ENCODE data around the gene MSANTD1. TPM values are rescaled to one million over a fixed set of nuclear protein-coding genes. Genes with fewer than 3 reads are reported as not detected.

MSANTD1 gene
- total RNA-seq, 1 experiment from 2014 or later, result 0.71 TPM

DNA sequence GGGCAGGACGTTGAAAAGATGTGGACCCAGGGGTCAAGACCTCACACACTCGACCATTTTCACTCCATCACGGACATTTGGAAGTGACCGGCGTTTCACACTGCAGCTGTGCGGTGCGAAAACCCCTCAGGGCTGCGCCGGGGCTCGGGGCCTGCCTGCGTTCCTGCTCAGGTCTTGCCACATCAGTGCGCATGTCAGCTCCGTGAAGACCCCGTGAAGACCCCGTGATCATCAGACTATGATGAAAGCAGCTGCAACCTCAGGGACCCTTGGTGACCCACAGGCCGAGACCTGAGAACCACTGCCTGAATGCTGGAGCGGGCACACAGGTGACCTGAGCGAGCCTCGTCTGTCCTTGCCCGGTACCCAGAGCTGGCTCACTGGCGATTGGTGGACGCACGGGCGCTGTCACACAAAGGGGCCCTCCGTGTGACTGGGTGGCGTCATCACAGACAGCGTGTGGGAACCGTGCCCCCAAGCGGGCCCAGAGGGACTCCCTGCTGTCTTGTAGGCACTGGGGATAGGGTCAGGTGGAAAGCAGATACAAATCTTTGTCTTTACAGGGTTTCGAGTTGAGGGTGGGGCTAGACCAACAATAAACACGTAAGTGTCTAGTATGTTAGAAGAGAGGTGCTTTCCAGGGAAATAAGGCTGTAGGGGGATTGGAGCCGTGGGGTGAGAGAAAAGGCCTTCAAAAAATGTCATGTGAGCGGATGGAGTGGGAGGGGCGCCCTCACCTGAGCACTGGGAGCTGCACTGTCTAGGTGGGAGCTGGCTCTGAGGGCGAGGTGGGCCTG is 12.7 kb downstream of the MSANTD1 start:
- no peak overlapping the region for H3K4me2 ChIP-seq (ENCODE audit: low read length)
- ATAC-seq (no peak), DNase-seq (ENCODE audit: low read depth, low spot score) (no peak)
- RAD21 ChIA-PET (ENCODE audit: low non-redundant PET in 1 of 2, low total read pairs in 2 of 2, uncharacterized antibody in 2 of 2, unreplicated experiment in 2 of 2), result no interaction called here
- H3K27ac ChIP-seq (ENCODE audit: low read depth, low read length), result no peak overlapping the region
- H3K9me3 ChIP-seq (ENCODE audit: control insufficient read depth in 1 of 2, insufficient read depth in 1 of 2, low read depth in 1 of 2, low read length in 2 of 2), result no peaks in the 10 kb centered on the region
- no peaks in the 10 kb centered on the region for H3K36me3 ChIP-seq (ENCODE audit: control insufficient read depth in 1 of 2, insufficient read depth in 2 of 2, low read length in 2 of 2)
- H3K4me1 ChIP-seq (ENCODE audit: control insufficient read depth in 1 of 2, insufficient read depth in 2 of 2, low read length in 2 of 2), result no peaks in the 10 kb centered on the region
- H3K9ac ChIP-seq (ENCODE audit: low read length), result no peak overlapping the region
- no peaks in the 10 kb centered on the region for H4K20me1 ChIP-seq (ENCODE audit: insufficient read depth)
- no peak for TF ChIP-seq YY1 (IDR thresholded peaks at IDR 0.05; ENCODE audit: extremely low read depth, insufficient replicate concordance, low read depth, low read length)
- TF ChIP-seq, protein P1, sequence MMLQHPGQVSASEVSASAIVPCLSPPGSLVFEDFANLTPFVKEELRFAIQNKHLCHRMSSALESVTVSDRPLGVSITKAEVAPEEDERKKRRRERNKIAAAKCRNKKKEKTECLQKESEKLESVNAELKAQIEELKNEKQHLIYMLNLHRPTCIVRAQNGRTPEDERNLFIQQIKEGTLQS (IDR thresholded peaks at IDR 0.05), result no peak
- TF ChIP-seq, protein P2, sequence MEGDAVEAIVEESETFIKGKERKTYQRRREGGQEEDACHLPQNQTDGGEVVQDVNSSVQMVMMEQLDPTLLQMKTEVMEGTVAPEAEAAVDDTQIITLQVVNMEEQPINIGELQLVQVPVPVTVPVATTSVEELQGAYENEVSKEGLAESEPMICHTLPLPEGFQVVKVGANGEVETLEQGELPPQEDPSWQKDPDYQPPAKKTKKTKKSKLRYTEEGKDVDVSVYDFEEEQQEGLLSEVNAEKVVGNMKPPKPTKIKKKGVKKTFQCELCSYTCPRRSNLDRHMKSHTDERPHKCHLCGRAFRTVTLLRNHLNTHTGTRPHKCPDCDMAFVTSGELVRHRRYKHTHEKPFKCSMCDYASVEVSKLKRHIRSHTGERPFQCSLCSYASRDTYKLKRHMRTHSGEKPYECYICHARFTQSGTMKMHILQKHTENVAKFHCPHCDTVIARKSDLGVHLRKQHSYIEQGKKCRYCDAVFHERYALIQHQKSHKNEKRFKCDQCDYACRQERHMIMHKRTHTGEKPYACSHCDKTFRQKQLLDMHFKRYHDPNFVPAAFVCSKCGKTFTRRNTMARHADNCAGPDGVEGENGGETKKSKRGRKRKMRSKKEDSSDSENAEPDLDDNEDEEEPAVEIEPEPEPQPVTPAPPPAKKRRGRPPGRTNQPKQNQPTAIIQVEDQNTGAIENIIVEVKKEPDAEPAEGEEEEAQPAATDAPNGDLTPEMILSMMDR (IDR thresholded peaks at IDR 0.05 in 2 of 3, conservative IDR thresholded peaks at IDR 0.05 in 1 of 3; ENCODE audit: borderline replicate concordance in 1 of 3, insufficient read depth in 1 of 3, low read depth in 2 of 3, low read length in 2 of 3), result no peak
- TF ChIP-seq SRF (IDR thresholded peaks at IDR 0.05; ENCODE audit: low read depth), result no peak
- TF ChIP-seq, protein P3, sequence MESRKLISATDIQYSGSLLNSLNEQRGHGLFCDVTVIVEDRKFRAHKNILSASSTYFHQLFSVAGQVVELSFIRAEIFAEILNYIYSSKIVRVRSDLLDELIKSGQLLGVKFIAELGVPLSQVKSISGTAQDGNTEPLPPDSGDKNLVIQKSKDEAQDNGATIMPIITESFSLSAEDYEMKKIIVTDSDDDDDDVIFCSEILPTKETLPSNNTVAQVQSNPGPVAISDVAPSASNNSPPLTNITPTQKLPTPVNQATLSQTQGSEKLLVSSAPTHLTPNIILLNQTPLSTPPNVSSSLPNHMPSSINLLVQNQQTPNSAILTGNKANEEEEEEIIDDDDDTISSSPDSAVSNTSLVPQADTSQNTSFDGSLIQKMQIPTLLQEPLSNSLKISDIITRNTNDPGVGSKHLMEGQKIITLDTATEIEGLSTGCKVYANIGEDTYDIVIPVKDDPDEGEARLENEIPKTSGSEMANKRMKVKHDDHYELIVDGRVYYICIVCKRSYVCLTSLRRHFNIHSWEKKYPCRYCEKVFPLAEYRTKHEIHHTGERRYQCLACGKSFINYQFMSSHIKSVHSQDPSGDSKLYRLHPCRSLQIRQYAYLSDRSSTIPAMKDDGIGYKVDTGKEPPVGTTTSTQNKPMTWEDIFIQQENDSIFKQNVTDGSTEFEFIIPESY (IDR thresholded peaks at IDR 0.05; ENCODE audit: extremely low read depth, insufficient replicate concordance, low read length), result no peak
- TF ChIP-seq RAD21 (IDR thresholded peaks at IDR 0.05; ENCODE audit: low read depth), result no peak
- TF ChIP-seq, protein P4, sequence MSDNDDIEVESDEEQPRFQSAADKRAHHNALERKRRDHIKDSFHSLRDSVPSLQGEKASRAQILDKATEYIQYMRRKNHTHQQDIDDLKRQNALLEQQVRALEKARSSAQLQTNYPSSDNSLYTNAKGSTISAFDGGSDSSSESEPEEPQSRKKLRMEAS (IDR thresholded peaks at IDR 0.05), result no peak
- TF ChIP-seq EZH2phosphoT487 (IDR thresholded peaks at IDR 0.05; ENCODE audit: borderline replicate concordance), result no peak
- TF ChIP-seq POLR2AphosphoS5 (IDR thresholded peaks at IDR 0.05; ENCODE audit: low read depth, low read length), result no peak
- no peak for TF ChIP-seq CEBPB (IDR thresholded peaks at IDR 0.05; ENCODE audit: low read depth)
- TF ChIP-seq ZNF274 (IDR thresholded peaks at IDR 0.05; ENCODE audit: low read depth, low read length), result no peak
- TF ChIP-seq, protein P5, sequence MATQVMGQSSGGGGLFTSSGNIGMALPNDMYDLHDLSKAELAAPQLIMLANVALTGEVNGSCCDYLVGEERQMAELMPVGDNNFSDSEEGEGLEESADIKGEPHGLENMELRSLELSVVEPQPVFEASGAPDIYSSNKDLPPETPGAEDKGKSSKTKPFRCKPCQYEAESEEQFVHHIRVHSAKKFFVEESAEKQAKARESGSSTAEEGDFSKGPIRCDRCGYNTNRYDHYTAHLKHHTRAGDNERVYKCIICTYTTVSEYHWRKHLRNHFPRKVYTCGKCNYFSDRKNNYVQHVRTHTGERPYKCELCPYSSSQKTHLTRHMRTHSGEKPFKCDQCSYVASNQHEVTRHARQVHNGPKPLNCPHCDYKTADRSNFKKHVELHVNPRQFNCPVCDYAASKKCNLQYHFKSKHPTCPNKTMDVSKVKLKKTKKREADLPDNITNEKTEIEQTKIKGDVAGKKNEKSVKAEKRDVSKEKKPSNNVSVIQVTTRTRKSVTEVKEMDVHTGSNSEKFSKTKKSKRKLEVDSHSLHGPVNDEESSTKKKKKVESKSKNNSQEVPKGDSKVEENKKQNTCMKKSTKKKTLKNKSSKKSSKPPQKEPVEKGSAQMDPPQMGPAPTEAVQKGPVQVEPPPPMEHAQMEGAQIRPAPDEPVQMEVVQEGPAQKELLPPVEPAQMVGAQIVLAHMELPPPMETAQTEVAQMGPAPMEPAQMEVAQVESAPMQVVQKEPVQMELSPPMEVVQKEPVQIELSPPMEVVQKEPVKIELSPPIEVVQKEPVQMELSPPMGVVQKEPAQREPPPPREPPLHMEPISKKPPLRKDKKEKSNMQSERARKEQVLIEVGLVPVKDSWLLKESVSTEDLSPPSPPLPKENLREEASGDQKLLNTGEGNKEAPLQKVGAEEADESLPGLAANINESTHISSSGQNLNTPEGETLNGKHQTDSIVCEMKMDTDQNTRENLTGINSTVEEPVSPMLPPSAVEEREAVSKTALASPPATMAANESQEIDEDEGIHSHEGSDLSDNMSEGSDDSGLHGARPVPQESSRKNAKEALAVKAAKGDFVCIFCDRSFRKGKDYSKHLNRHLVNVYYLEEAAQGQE (IDR thresholded peaks at IDR 0.05; ENCODE audit: low read depth), result no peak
- TF ChIP-seq ZFX (IDR thresholded peaks at IDR 0.05), result no peak
- no peak for TF ChIP-seq TCF7L2 (IDR thresholded peaks at IDR 0.05; ENCODE audit: borderline replicate concordance, extremely low read depth, insufficient read depth, insufficient read length)
- no peak for TF ChIP-seq SP1 (IDR thresholded peaks at IDR 0.05; ENCODE audit: low read depth)
- TF ChIP-seq JUND (IDR thresholded peaks at IDR 0.05), result no peak
- no peak for TF ChIP-seq POLR2A (IDR thresholded peaks at IDR 0.05; ENCODE audit: borderline replicate concordance, extremely low read depth, insufficient read depth, insufficient read length)
- TF ChIP-seq SIN3A (IDR thresholded peaks at IDR 0.05; ENCODE audit: low read depth), result no peak
- TF ChIP-seq ELF1 (IDR thresholded peaks at IDR 0.05; ENCODE audit: borderline replicate concordance, low read depth), result no peak
- no peak for TF ChIP-seq EGR1 (IDR thresholded peaks at IDR 0.05; ENCODE audit: low read depth)
- CTCF ChIA-PET, result no interaction called here
- no peak overlapping the region for H3K4me3 ChIP-seq (replicated peaks in 1 of 2; ENCODE audit: low read depth in 1 of 2, low read length in 2 of 2)
- no TSS peak for BruUV-seq (replicated peaks)
- no peaks in the 10 kb centered on the region for H3K9me2 ChIP-seq (ENCODE audit: insufficient read depth)
- H2AFZ ChIP-seq (ENCODE audit: low read depth, low read length, poor library complexity, severe bottlenecking), result no peak overlapping the region
- POLR2A ChIA-PET, result no interaction called here
- intact Hi-C loops (cut with micrococcal nuclease), result no loop called here
- H3K27me3 ChIP-seq (ENCODE audit: insufficient read depth, low read length), result 0 out of 2 replicates have a peak, but pooled peaks cover 2% of the 10 kb centered on the region
- H3K79me2 ChIP-seq (ENCODE audit: insufficient read depth, low read length), result no peaks in the 10 kb centered on the region

Measured in HCT116 (cell line).